ENCODE results near the gene ANTKMT. TPM values are rescaled to one million over a fixed set of nuclear protein-coding genes. Genes with fewer than 3 reads are reported as not detected.
"Not testable (repeated sequence)": the region's sequence is repeated elsewhere in the genome, so short reads cannot be mapped to it uniquely, and the experiment has no call there.

The ANTKMT gene
- total RNA-seq, 2 donors from 2014 or later: 36.9 to 40.6 TPM

DNA sequence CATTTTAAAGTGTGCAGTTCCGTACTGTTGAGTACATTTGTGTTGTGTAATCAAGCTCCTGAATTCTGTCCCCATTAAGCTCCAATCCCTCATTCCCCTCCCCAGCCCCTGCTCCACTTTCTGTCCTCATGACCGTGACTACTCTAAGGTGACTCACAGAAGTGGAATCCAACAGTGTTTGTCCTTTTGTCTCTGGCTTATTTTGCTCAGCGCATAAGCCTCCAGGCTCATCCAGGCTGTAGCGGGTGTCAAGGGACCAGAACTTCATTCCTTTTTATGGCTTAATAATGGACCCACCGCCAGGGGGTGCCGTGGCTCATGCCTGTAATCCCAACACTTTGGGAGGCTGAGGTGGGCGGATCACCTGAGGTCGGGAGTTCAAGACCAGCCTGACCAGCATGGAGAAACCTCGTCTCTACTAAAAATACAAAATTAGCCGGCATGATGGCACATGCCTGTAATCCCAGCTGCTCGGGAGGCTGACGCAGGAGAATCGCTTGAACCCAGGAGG is 8.2 kb upstream of the ANTKMT start:
- not testable (repeated sequence) for H3K4me1 ChIP-seq (ENCODE audit: control insufficient read depth, insufficient read depth, low read length); H3K9me3 ChIP-seq (ENCODE audit: control insufficient read depth, low read length); H3K36me3 ChIP-seq (ENCODE audit: control insufficient read depth, insufficient read depth, low read length); H3K9me3 Mint-ChIP-seq; H3K4me3 ChIP-seq (ENCODE audit: low read length); H3K4me3 Mint-ChIP-seq; H3K9ac ChIP-seq (ENCODE audit: extremely low read depth, low read length, poor library complexity, severe bottlenecking); H3K4me1 Mint-ChIP-seq; H3K27ac ChIP-seq (ENCODE audit: low read depth, low read length); H3K36me3 Mint-ChIP-seq (ENCODE audit: low read depth)
- 24 to 57% methylated on average over 5 to 13 of the region's 13 CpGs for WGBS, 2 experiments (ENCODE audit: insufficient coverage in 1 of 2, insufficient read length in 1 of 2)
- peak overlapping the region; percentile 75 for H3K27ac Mint-ChIP-seq
- H3K27me3 Mint-ChIP-seq (ENCODE audit: insufficient read depth): peaks cover 58% of the 10 kb centered on the region
- H3K27me3 ChIP-seq (ENCODE audit: control insufficient read depth, insufficient read depth, low read length, poor library complexity, severe bottlenecking): peaks cover 62% of the 10 kb centered on the region
- TF ChIP-seq, protein P1, sequence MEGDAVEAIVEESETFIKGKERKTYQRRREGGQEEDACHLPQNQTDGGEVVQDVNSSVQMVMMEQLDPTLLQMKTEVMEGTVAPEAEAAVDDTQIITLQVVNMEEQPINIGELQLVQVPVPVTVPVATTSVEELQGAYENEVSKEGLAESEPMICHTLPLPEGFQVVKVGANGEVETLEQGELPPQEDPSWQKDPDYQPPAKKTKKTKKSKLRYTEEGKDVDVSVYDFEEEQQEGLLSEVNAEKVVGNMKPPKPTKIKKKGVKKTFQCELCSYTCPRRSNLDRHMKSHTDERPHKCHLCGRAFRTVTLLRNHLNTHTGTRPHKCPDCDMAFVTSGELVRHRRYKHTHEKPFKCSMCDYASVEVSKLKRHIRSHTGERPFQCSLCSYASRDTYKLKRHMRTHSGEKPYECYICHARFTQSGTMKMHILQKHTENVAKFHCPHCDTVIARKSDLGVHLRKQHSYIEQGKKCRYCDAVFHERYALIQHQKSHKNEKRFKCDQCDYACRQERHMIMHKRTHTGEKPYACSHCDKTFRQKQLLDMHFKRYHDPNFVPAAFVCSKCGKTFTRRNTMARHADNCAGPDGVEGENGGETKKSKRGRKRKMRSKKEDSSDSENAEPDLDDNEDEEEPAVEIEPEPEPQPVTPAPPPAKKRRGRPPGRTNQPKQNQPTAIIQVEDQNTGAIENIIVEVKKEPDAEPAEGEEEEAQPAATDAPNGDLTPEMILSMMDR (conservative IDR thresholded peaks at IDR 0.05): peak; percentile 76
- peak; percentile 91 for DNase-seq

DNA sequence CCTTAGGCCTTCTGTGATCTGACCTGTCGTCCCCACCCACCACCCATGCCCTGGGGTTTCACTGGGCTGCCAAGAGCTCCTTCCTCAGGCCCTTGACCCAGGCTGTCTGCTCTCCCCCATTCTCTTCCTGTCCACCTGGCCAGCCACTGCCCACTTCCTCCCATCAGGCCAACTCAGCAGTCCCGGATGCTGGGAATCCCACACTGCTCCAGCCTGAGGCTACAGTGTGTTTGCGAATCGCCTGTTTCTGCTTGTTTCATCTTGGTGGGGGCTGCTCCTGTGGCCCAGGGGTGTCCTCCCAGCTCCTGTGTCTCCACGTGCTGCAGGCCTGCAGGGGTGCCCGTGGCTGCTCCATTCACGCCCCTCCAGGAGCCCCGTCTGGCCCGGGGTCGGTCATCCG is 6.9 kb upstream of the ANTKMT start:
- peaks cover 6% of the 10 kb centered on the region for H3K4me1 Mint-ChIP-seq
- no peak overlapping the region for H3K4me3 Mint-ChIP-seq
- H3K27ac Mint-ChIP-seq: no peak overlapping the region
- no peak for DNase-seq
- H3K9me3 Mint-ChIP-seq: no peaks in the 10 kb centered on the region
- Histone ChIP-seq H3K4me1 (ENCODE audit: control insufficient read depth, insufficient read depth, low read length) (peaks cover 4% of the 10 kb centered on the region), H3K36me3 (ENCODE audit: control insufficient read depth, insufficient read depth, low read length) (no peaks in the 10 kb centered on the region), H3K9me3 (ENCODE audit: control insufficient read depth, low read length) (no peaks in the 10 kb centered on the region), H3K9ac (ENCODE audit: extremely low read depth, low read length, poor library complexity, severe bottlenecking) (no peak overlapping the region), H3K27me3 (ENCODE audit: control insufficient read depth, insufficient read depth, low read length, poor library complexity, severe bottlenecking) (peaks cover 49% of the 10 kb centered on the region), H3K27ac (ENCODE audit: low read depth, low read length) (no peak overlapping the region), H3K4me3 (ENCODE audit: low read length) (no peak overlapping the region)
- peaks cover 45% of the 10 kb centered on the region for H3K27me3 Mint-ChIP-seq (ENCODE audit: insufficient read depth)
- H3K36me3 Mint-ChIP-seq (ENCODE audit: low read depth): no peaks in the 10 kb centered on the region
- TF ChIP-seq, protein P1 (conservative IDR thresholded peaks at IDR 0.05): no peak
- 93 to 94% methylated on average over 5 to 11 of the region's 11 CpGs for WGBS, 2 experiments (ENCODE audit: insufficient coverage in 1 of 2, insufficient read length in 1 of 2)

DNA sequence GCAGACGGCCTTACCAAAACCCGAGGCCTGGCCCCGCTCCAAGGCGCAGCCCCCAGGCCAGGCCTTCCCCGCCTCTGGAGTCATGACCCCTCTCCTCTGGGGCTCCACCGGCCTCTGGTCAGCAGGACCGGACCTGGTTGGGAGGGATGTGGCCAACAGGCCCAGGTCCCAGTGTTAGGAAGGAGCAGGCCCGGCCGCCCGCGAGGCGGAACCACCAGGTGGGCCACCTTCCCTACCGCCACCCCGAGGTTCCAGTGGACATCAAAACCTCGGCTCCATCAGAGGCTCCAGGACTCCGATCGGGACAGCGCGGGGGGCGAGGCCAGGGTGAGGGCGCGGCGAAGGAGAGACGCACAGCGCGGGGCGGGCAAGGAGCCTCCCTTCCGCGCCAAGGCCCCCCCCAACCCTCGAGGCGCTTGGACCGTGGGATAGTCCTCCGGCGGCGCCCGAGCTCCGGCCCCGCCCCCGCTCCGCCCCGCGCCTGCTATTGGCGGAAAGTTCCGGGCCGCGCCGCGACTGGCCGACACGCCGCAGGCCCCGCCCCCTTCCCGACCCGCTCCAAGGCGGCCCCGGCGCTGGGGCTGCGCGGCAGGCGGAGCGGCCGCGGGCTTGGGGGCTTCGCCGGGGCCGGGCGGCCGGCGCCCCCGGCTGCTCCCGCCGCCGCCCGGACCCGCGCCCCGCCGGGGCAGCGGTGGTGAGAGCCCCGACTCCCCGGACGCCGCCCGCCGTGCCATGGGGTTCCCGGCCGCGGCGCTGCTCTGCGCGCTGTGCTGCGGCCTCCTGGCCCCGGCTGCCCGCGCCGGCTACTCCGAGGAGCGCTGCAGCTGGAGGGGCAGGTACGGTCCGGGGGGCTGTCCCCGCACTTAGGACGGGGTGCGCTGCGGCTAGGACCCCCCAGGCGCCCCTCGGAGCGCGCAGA is 6.1 kb upstream of the ANTKMT start, which contains the start of gene METRN:
TSS of gene METRN (plus strand) at position 561 of the 919 bp plus-strand sequence. CDS start at position 733, 172 bp downstream.
- Histone ChIP-seq H3K9ac (ENCODE audit: extremely low read depth, low read length, poor library complexity, severe bottlenecking) (no peak within 1 kb of the TSS), H3K4me3 (ENCODE audit: low read length) (peak within 1 kb of the TSS; percentile 60), H3K27me3 (ENCODE audit: control insufficient read depth, insufficient read depth, low read length, poor library complexity, severe bottlenecking) (peaks cover 42% of the 10 kb centered on the region), H3K36me3 (ENCODE audit: control insufficient read depth, insufficient read depth, low read length) (no peaks in the 10 kb centered on the region), H3K9me3 (ENCODE audit: control insufficient read depth, low read length) (no peaks in the 10 kb centered on the region), H3K27ac (ENCODE audit: low read depth, low read length) (peak within 1 kb of the TSS; percentile 68), H3K4me1 (ENCODE audit: control insufficient read depth, insufficient read depth, low read length) (peaks cover 4% of the 10 kb centered on the region)
- DNase-seq: peak; percentile 95
- peaks cover 38% of the 10 kb centered on the region for H3K27me3 Mint-ChIP-seq (ENCODE audit: insufficient read depth)
- 9 to 59% methylated on average over 6 to 108 of the region's 108 CpGs for WGBS, 2 experiments (ENCODE audit: insufficient coverage in 1 of 2, insufficient read length in 1 of 2)
- no peaks in the 10 kb centered on the region for H3K36me3 Mint-ChIP-seq (ENCODE audit: low read depth)
- peaks cover 6% of the 10 kb centered on the region for H3K4me1 Mint-ChIP-seq
- no peaks in the 10 kb centered on the region for H3K9me3 Mint-ChIP-seq
- no peak within 1 kb of the TSS for H3K27ac Mint-ChIP-seq
- peak within 1 kb of the TSS; percentile 49 for H3K4me3 Mint-ChIP-seq
- TF ChIP-seq, protein P1 (conservative IDR thresholded peaks at IDR 0.05): no peak
